MCF 10A (cell line): ENCODE results near the gene PITPNM1. TPM values are rescaled to one million over a fixed set of nuclear protein-coding genes. Genes with fewer than 3 reads are reported as not detected.

Experiments used
- BruUV-seq: library from RNA; stranded (reverse); fragments of 400-500 nt; replicated peaks from 2 replicates; lab custom pipeline; 2021; lab: Mats Ljungman, UMichigan
- CTCF ChIA-PET: fragments of 300-600 bp; sonication (Branson Sonifier 250); formaldehyde crosslinking; extraction: SDS; loops from one replicate; lab custom pipeline; 2021; ENCODE audit warnings: antibody characterized with exemption, inconsistent platforms; lab: Yijun Ruan, JAX
- POLR2A ChIA-PET: fragments of 300-600, 350-650 bp; sonication (Branson Sonifier 250); formaldehyde crosslinking; extraction: SDS; loops from one replicate; lab custom pipeline; 2020; ENCODE audit warnings: antibody characterized with exemption, inconsistent platforms; lab: Yijun Ruan, JAX
- DNase-seq: peaks from one replicate; pipeline ENCODE4 v3.0.0-alpha.2; 2018; ENCODE audit not compliant: unreplicated experiment
- H3K27ac Mint-ChIP-seq: one replicate; pipeline ENCODE4 v1.8.0; 2022; ENCODE audit warnings: mild to moderate bottlenecking, low read depth, mixed read lengths; ENCODE audit not compliant: unreplicated experiment
- H3K27me3 Mint-ChIP-seq: one replicate; pipeline ENCODE4 v1.8.0; 2022; ENCODE audit warnings: mixed read lengths; ENCODE audit not compliant: insufficient read depth, unreplicated experiment
- H3K36me3 Mint-ChIP-seq: one replicate; pipeline ENCODE4 v1.8.0; 2022; ENCODE audit warnings: mild to moderate bottlenecking, moderate library complexity, mixed read lengths; ENCODE audit not compliant: insufficient read depth, unreplicated experiment
- H3K4me1 Mint-ChIP-seq: one replicate; pipeline ENCODE4 v1.8.0; 2022; ENCODE audit warnings: mixed read lengths; ENCODE audit not compliant: insufficient read depth, unreplicated experiment
- H3K4me3 Mint-ChIP-seq: one replicate; pipeline ENCODE4 v1.8.0; 2022; ENCODE audit warnings: mild to moderate bottlenecking, moderate library complexity, mixed read lengths; ENCODE audit not compliant: unreplicated experiment
- H3K9me3 Mint-ChIP-seq: one replicate; pipeline ENCODE4 v1.8.0; 2022; ENCODE audit warnings: mixed read lengths; ENCODE audit not compliant: unreplicated experiment
- intact Hi-C: fragments of 100-400 bp; cut with micrococcal nuclease; formaldehyde crosslinking; loops from 2 replicates; pipeline ENCODE4 v1.14.1; 2022
- total RNA-seq: library from RNA; stranded (reverse); gene quantifications from 2 replicates; pipeline ENCODE4 v1.2.3, GENCODE V29; 2022
- TF ChIP-seq, protein P1 (sequence below): fragments of 200-600 bp; IDR thresholded peaks from one replicate; pipeline ENCODE4 v1.8.0; 2022; ENCODE audit warnings: antibody characterized with exemption, mild to moderate bottlenecking; ENCODE audit not compliant: unreplicated experiment

PITPNM1 gene
- total RNA-seq, 1 experiment from 2014 or later: 38.7 TPM

DNA sequence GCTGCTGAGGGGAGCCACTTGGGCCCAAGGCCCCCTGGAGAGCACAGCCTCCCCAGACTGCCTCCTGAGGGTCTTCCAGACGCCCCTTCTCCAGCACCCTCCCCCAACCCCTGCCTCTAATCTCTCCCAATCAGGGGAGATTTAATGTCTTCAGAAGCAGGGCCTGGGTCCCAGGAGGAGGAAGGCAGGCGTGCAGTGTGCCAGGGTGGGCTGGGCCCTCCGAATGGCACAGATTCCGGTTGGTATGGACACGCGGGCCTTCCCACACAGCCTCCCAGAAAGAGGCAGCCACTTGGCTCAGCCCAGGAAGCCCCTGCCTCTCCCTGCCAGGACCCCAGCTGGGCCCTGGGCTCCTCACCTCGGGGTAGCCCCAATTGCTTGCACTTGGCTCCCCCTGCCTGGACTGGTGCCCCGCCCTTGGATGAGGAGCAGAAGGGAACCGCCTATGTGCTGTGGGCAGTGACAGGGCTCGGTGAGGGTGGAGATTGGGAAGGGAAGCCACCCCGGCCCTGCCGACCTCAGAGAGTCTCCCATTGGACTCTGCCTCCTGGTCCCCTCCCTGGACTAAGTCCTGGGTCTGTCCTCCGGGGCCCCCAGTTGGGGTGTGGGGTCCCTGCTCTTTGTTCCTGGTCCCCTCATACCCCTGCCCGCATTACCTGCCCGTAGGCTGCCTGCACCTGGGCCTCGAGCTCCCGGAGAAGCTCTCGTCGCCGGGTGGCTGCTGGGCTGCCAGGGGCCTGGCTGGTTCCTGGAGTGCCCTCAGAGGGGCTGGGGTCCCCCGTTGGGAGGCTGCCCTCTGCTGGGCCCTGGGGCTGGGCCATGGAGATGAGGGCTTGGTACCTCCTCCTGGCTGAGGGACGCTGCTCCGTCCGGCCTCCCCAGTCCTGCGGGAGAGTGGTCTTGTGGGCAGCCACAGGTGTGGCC lies 18.7 kb upstream of the PITPNM1 start:
- H3K27ac Mint-ChIP-seq: no peak overlapping the region
- ChIA-PET POLR2A (no interaction called here), CTCF (no interaction called here)
- no peaks in the 10 kb centered on the region for H3K36me3 Mint-ChIP-seq
- peaks cover 11% of the 10 kb centered on the region for H3K27me3 Mint-ChIP-seq
- H3K4me1 Mint-ChIP-seq: no peaks in the 10 kb centered on the region
- DNase-seq: no peak
- intact Hi-C loops: no loop called here
- no peak overlapping the region for H3K4me3 Mint-ChIP-seq
- no TSS peak for BruUV-seq
- peaks cover 10% of the 10 kb centered on the region for H3K9me3 Mint-ChIP-seq
- TF ChIP-seq, protein P1, sequence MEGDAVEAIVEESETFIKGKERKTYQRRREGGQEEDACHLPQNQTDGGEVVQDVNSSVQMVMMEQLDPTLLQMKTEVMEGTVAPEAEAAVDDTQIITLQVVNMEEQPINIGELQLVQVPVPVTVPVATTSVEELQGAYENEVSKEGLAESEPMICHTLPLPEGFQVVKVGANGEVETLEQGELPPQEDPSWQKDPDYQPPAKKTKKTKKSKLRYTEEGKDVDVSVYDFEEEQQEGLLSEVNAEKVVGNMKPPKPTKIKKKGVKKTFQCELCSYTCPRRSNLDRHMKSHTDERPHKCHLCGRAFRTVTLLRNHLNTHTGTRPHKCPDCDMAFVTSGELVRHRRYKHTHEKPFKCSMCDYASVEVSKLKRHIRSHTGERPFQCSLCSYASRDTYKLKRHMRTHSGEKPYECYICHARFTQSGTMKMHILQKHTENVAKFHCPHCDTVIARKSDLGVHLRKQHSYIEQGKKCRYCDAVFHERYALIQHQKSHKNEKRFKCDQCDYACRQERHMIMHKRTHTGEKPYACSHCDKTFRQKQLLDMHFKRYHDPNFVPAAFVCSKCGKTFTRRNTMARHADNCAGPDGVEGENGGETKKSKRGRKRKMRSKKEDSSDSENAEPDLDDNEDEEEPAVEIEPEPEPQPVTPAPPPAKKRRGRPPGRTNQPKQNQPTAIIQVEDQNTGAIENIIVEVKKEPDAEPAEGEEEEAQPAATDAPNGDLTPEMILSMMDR: no peak

DNA sequence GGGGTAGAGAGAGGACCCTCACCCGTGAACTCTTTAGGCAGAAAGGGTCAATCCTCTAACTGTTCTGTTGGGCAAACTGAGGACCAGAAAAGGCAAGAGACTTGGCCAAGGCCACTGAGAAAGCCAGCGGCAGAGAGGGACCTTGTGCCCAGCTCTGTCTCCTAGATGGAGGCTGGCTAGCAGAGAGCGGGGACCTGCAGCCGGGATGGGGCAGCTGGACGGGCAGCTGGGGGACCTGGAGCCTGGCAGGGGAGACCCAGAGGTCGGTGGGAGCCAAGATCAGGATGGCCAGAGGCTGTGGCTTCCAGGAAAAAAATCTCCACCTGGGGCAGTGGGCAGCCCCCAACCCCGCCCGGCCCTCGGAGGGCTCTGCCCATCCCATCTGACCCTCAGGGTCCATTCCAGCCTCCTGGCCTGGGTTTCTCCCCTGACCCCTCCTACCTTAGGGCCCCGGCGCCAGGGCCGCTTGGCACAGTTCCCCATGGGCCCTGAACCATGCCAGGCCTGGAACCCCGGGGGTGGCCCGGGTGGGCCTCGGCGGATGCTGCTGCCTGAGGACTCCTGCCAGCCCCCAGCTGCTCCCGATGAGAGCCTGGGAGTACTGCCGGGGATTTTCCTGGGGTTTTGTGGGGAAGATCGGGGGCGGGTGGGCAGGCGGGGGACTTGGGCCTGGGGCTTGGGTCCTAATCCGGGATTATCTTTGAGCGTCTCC lies 17.8 kb upstream of the PITPNM1 start, which contains the start of gene CABP2:
Gene CABP2 (minus strand): TSS at position 603 of the 712 bp plus-strand sequence. CDS start 120 bp downstream, at position 483.
- TF ChIP-seq, protein P1: no peak
- no peaks in the 10 kb centered on the region for H3K36me3 Mint-ChIP-seq
- BruUV-seq: no TSS peak
- POLR2A ChIA-PET: no interaction called here
- H3K9me3 Mint-ChIP-seq: peaks cover 10% of the 10 kb centered on the region
- no peak within 1 kb of the TSS for H3K4me3 Mint-ChIP-seq
- peaks cover 11% of the 10 kb centered on the region for H3K27me3 Mint-ChIP-seq
- CTCF ChIA-PET: no interaction called here
- no peaks in the 10 kb centered on the region for H3K4me1 Mint-ChIP-seq
- no peak within 1 kb of the TSS for H3K27ac Mint-ChIP-seq
- DNase-seq: no peak
- intact Hi-C loops: no loop called here

DNA sequence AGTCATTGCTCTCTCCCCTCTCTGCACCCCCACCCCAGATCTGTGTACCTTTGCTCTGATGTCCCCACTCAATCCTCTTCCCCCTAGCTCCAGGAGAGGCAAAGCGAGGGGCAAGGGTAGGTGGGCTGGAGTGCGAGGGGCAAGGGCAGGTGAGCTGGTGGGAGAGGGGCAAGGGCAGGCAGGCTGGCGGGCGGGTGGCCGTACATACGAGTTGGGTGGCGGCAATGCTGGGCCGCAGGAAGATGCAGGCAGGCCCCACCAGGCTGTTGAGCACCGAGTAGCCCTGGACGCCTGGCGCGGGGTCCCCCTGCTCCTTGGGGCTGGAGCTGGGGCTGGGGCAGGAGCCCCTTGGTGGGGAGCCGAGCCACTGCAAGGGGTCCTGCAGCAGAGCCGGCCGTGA lies 17.2 kb upstream of the PITPNM1 start:
- ChIA-PET CTCF (no interaction called here), POLR2A (no interaction called here)
- H3K4me1 Mint-ChIP-seq: no peaks in the 10 kb centered on the region
- peaks cover 5% of the 10 kb centered on the region for H3K9me3 Mint-ChIP-seq
- no peak overlapping the region for H3K4me3 Mint-ChIP-seq
- intact Hi-C loops: no loop called here
- TF ChIP-seq, protein P1: no peak
- no peaks in the 10 kb centered on the region for H3K36me3 Mint-ChIP-seq
- peaks cover 11% of the 10 kb centered on the region for H3K27me3 Mint-ChIP-seq
- H3K27ac Mint-ChIP-seq: no peak overlapping the region
- DNase-seq: no peak
- no TSS peak for BruUV-seq

DNA sequence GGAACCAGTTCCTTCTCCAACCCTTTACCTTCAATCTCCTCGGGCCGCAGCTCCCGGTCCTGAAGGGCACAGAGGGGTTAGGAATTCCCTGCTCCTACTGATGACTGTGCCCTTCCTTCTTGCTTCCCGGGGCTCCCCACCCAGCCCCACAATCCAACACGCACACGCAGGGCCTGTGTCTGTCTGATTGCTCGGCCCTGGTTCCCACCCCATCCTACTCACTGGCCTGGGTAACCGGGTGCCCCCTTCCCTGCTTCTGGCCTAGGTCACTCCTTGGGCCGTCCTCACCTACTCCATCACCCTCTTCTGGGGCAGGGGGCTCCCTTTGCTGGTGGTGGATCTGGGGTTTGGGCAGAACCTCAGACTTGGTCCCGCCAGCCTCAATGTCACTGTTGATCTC lies 16.8 kb upstream of the PITPNM1 start:
- H3K9me3 Mint-ChIP-seq: peaks cover under 1% of the 10 kb centered on the region
- POLR2A ChIA-PET: interaction anchor here (1.2 kb wide), 1 partner anchor 16 kb away, joined by 3 read pairs; the partner anchor contains the start of gene PITPNM1
- no peak for DNase-seq
- TF ChIP-seq, protein P1: no peak
- H3K4me3 Mint-ChIP-seq: no peak overlapping the region
- intact Hi-C loops: no loop called here
- no peak overlapping the region for H3K27ac Mint-ChIP-seq
- H3K36me3 Mint-ChIP-seq: no peaks in the 10 kb centered on the region
- BruUV-seq: no TSS peak
- peaks cover 11% of the 10 kb centered on the region for H3K27me3 Mint-ChIP-seq
- CTCF ChIA-PET: no interaction called here
- H3K4me1 Mint-ChIP-seq: no peaks in the 10 kb centered on the region
